Prostate gland (tissue), 2 donors: Measurements from ENCODE around the gene CDC42BPA.

Experiments
- CTCF ChIP-seq, 4 experiments: fragments of 200-600 bp in 2 of 4; fragments of 450-650 bp in 2 of 4; sonication (generic) in 2 of 4; IDR thresholded peaks; 1 replicate in 3 of 4; 2 replicates in 1 of 4; pipeline ENCODE4 v1.5.1; 2016 to 2019; ENCODE audit warnings: antibody characterized with exemption in 4 of 4, mild to moderate bottlenecking in 2 of 4, moderate library complexity in 2 of 4
- POLR2A ChIP-seq: fragments of 450-650 bp; IDR thresholded peaks from one replicate; pipeline ENCODE4 v1.6.1; 2016; ENCODE audit warnings: antibody characterized with exemption, mild to moderate bottlenecking

GRCh38 chr1:227260433-227260832 is 57.9 kb downstream of the CDC42BPA start:
- TF ChIP-seq CTCF (IDR thresholded peaks at IDR 0.05) (no peak), POLR2A (no peak)
